ENCODE measurements around the gene C20orf204. TPM values are rescaled to one million over a fixed set of nuclear protein-coding genes. Genes with fewer than 3 reads are reported as not detected.

C20orf204 gene
- total and polyA plus RNA-seq, 2 donors (not counting 3 experiments of a cell fraction or from before 2014, with no cell fraction given): 2.8 to 5.8 TPM

DNA sequence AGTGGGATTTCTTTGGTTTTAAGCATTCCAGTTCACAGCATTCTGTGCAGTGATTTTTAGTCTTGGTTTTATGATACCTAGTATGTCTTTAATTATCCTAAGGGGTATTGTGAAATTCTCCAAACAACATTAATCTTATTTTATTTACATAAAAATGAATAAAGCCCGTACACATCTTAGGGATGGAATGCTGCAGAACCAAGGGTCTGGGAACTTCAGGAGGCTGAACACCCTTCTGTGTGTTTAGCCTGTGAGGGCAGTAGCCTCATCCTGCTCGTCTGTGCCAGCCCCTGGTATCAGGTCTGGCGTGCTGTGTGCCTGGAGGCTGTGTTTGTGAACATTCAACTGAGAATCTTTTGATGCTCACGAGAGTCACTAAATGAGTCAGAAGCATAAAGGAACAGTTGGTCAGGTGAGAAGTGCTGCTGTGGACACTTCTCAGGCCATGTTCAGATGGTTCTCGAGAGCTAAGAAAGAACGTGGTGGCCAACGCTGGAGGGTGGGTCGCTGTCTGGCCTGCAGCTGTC, 25.2 kb upstream of the C20orf204 start:
- TF ChIP-seq POLR2A (IDR thresholded peaks at IDR 0.05; ENCODE audit: low read depth, low read length): no peak
- TF ChIP-seq, protein P1, sequence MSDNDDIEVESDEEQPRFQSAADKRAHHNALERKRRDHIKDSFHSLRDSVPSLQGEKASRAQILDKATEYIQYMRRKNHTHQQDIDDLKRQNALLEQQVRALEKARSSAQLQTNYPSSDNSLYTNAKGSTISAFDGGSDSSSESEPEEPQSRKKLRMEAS (IDR thresholded peaks at IDR 0.05; ENCODE audit: insufficient read depth, insufficient read length): no peak
- no peak for TF ChIP-seq POLR2AphosphoS5 (IDR thresholded peaks at IDR 0.05; ENCODE audit: insufficient read depth, low read depth, low read length)
- no peak for TF ChIP-seq JUN (IDR thresholded peaks at IDR 0.05; ENCODE audit: borderline replicate concordance, insufficient read depth, insufficient read length, low read depth)
- TF ChIP-seq, protein P2, sequence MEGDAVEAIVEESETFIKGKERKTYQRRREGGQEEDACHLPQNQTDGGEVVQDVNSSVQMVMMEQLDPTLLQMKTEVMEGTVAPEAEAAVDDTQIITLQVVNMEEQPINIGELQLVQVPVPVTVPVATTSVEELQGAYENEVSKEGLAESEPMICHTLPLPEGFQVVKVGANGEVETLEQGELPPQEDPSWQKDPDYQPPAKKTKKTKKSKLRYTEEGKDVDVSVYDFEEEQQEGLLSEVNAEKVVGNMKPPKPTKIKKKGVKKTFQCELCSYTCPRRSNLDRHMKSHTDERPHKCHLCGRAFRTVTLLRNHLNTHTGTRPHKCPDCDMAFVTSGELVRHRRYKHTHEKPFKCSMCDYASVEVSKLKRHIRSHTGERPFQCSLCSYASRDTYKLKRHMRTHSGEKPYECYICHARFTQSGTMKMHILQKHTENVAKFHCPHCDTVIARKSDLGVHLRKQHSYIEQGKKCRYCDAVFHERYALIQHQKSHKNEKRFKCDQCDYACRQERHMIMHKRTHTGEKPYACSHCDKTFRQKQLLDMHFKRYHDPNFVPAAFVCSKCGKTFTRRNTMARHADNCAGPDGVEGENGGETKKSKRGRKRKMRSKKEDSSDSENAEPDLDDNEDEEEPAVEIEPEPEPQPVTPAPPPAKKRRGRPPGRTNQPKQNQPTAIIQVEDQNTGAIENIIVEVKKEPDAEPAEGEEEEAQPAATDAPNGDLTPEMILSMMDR (IDR thresholded peaks at IDR 0.05; ENCODE audit: extremely low read depth in 1 of 2, insufficient read depth in 1 of 2, low read depth in 1 of 2, low read length in 2 of 2): no peak
- TF ChIP-seq FOS (IDR thresholded peaks at IDR 0.05; ENCODE audit: borderline replicate concordance, insufficient read depth, low read length): no peak
- Histone ChIP-seq H3K9ac (replicated peaks; ENCODE audit: extremely low read depth, insufficient read depth, low read length) (no peak overlapping the region), H3K27ac (ENCODE audit: insufficient read depth, low read depth, low read length) (no peak overlapping the region), H3K4me3 (replicated peaks in 1 of 3; ENCODE audit: insufficient read depth in 1 of 3, low read depth in 1 of 3, low read length in 3 of 3) (no peak overlapping the region), H4K20me1 (replicated peaks; ENCODE audit: control insufficient read depth, extremely low read depth, insufficient read depth, low read length) (no peaks in the 10 kb centered on the region), H2AFZ (ENCODE audit: low read depth, low read length) (no peak overlapping the region), H3K79me2 (ENCODE audit: control insufficient read depth, insufficient read depth, low read length) (no peaks in the 10 kb centered on the region), H3K9me3 (replicated peaks; ENCODE audit: control insufficient read depth, insufficient read depth, low read length) (no peaks in the 10 kb centered on the region), H3K4me2 (ENCODE audit: insufficient read depth, low read length) (no peak overlapping the region), H3K9me1 (replicated peaks; ENCODE audit: control insufficient read depth, extremely low read depth, insufficient read depth, low read length) (no peaks in the 10 kb centered on the region), H3K27me3 (ENCODE audit: control insufficient read depth in 2 of 2, insufficient read depth in 2 of 2, low read length in 2 of 2) (no peaks in the 10 kb centered on the region), H3K4me1 (ENCODE audit: control insufficient read depth, extremely low read depth, insufficient read depth, low read length) (peaks cover 2% of the 10 kb centered on the region), H3K36me3 (ENCODE audit: control insufficient read depth in 2 of 2, extremely low read depth in 1 of 2, insufficient read depth in 2 of 2, low read length in 2 of 2) (peaks cover 14 to 32% of the 10 kb centered on the region in 2 experiments)
- ChIA-PET CTCF (no interaction called here), POLR2A (no interaction called here)
- DNase-seq (ENCODE audit: low read depth, low spot score) (no peak), FAIRE-seq (no peak)
- dilution Hi-C loops (cut with MboI; ENCODE audit: extremely low pct_ligation_motif_present, low sequenced_read_pairs) (no loop called here), intact Hi-C loops (cut with micrococcal nuclease) (no loop called here)
- BruUV-seq (replicated peaks): no TSS peak

Measured in endothelial cell of umbilical vein (primary cell).